Aorta (tissue), 5 donors: ENCODE measurements around the gene IL31RA. TPM values are rescaled to one million over a fixed set of nuclear protein-coding genes. Genes with fewer than 3 reads are reported as not detected.
A peak's percentile ranks its signal among the peaks of the same experiment; 100 is the strongest.

Experiments used
- ATAC-seq: fragments of 200-7000 bp; cut with Tn5 transposase; one replicate; pipeline ENCODE4 v1.9.1; 2022; ENCODE audit warnings: moderate library complexity; ENCODE audit not compliant: low FRiP score
- DNase-seq, 2 donors: peaks; one replicate each; pipeline ENCODE4 v3.0.0-alpha.2; 2020
- H3K27ac ChIP-seq, 2 donors: one replicate each; pipeline ENCODE4 v1.5.1; 2013; ENCODE audit warnings: low read length in 2 of 2, mild to moderate bottlenecking in 2 of 2, moderate library complexity in 2 of 2, control low read depth in 1 of 2, inconsistent platforms in 1 of 2, low read depth in 1 of 2
- H3K27me3 ChIP-seq, 2 donors: one replicate each; pipeline ENCODE4 v1.6.1; 2013; ENCODE audit warnings: control low read depth in 1 of 2, low read length in 1 of 2, mild to moderate bottlenecking in 1 of 2, moderate library complexity in 1 of 2; ENCODE audit not compliant: insufficient read depth in 2 of 2, control insufficient read depth in 1 of 2
- H3K36me3 ChIP-seq, 2 donors: one replicate each; pipeline ENCODE4 v1.6.1; 2013; ENCODE audit warnings: control low read depth in 1 of 2, low read length in 1 of 2, mild to moderate bottlenecking in 1 of 2; ENCODE audit not compliant: insufficient read depth in 2 of 2, control insufficient read depth in 1 of 2
- H3K4me1 ChIP-seq, 2 donors: one replicate each; pipeline ENCODE4 v1.6.1; 2013; ENCODE audit warnings: low read length in 2 of 2, control low read depth in 1 of 2, mild to moderate bottlenecking in 1 of 2, moderate library complexity in 1 of 2; ENCODE audit not compliant: insufficient read depth in 2 of 2, control insufficient read depth in 1 of 2
- H3K4me3 ChIP-seq, 2 donors: one replicate each; pipeline ENCODE4 v1.5.1; 2013; ENCODE audit warnings: low read length in 2 of 2, control low read depth in 1 of 2, mild to moderate bottlenecking in 1 of 2
- H3K9me3 ChIP-seq: one replicate; pipeline ENCODE4 v1.6.1; 2013; ENCODE audit warnings: mild to moderate bottlenecking, low read length; ENCODE audit not compliant: control insufficient read depth
- WGBS, 2 donors: extraction: QIAGEN DNeasy Blood & Tissue Kit; methylation state at CpG; one replicate each; pipeline ENCODE4 v1.1.7; 2013; 5-methylcytosine and 5-hydroxymethylcytosine counted together
- intact Hi-C, 2 donors: fragments of 100-400 bp; cut with DNase I; formaldehyde crosslinking; loops; one replicate each; pipeline versions ENCODE4 v1.14.2 to v1.15.0; 2022
- polyA plus RNA-seq, 2 donors: library from polyadenylated mRNA; stranded (reverse); fragments of 200-250 nt; gene quantifications; one replicate each; pipeline ENCODE4 v1.2.3, GENCODE V29; 2013
- total RNA-seq, 2 donors: library from RNA; stranded (reverse); fragmentation: NEBNext Ultra II Directional; extraction: Animal tissue kit (Norgen Biotek cat#: 25700); gene quantifications; one replicate each; pipeline ENCODE4 v1.2.1, GENCODE V29; 2021
- donor health status: healthy with polysubstance abuse.
- donor health status: Bipolar disorder and iron deficiency.
- donor health status: DM: no; HTN: no; CAD: no.
- donor health status: DM: no; HTN: no; CAD: no.
- donor health status: DM: yes; HTN: yes; CAD: no.

Gene IL31RA
- total and polyA plus RNA-seq, 4 donors, result 0.36 to 3.7 (median 1.8) TPM

DNA sequence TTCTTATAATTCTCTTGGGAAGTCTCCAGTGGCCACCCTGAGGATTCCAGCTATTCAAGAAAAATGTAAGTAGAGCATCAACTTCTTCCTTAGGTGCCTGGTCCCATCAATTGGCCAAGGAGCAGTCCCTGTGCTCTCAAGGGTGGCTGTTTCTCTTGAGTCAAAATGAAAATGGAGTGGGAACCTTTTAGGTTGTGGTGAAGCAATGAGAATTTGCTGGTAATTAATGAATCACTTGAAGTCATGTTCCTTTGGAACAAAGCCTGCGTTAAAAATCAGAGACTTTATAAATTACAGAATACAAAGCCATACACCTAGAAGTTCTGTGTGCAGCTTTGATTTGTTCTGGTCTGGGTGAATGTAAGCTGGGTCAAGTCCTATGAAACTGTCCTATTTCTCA lies 48.9 kb downstream of the IL31RA start:
- ATAC-seq, result no peak
- 77 to 91% methylated on average over 1 of the region's 1 CpG for WGBS, 2 donors
- H3K27me3 ChIP-seq, result no peaks in the 10 kb centered on the region

DNA sequence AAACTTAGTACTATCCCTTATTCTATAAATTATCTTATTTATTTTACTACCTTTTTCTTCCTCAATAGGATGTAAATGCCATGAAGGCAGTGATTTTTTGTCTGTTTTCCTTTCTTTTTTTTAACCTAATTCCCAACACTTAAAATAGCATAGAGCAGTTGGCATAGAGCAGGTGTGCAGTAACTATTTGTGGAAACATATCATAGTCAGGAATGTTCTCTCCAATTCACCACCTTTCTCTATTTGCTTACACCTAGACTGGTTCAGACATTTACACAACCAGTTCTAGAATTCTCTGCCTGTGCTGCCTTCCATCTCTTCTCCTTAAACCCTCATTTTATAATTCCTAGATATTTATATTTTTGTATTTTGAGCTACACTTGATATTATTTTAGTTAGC lies 49.6 kb downstream of the IL31RA start:
- Histone ChIP-seq H3K9me3 (no peaks in the 10 kb centered on the region), H3K27ac (no peak overlapping the region), H3K36me3 (no peaks in the 10 kb centered on the region), H3K27me3 (no peaks in the 10 kb centered on the region), H3K4me3 (no peak overlapping the region), H3K4me1 (no peaks in the 10 kb centered on the region)
- no peak for ATAC-seq
- no peak for DNase-seq
- intact Hi-C loops, result no loop called here

More for the DNA sequence above, 48.9 kb downstream of the IL31RA start:
- intact Hi-C loops, result no loop called here
- Histone ChIP-seq H3K9me3 (no peaks in the 10 kb centered on the region), H3K4me1 (no peaks in the 10 kb centered on the region), H3K27ac (no peak overlapping the region), H3K4me3 (no peak overlapping the region), H3K36me3 (no peaks in the 10 kb centered on the region)
- DNase-seq, result no peak

DNA sequence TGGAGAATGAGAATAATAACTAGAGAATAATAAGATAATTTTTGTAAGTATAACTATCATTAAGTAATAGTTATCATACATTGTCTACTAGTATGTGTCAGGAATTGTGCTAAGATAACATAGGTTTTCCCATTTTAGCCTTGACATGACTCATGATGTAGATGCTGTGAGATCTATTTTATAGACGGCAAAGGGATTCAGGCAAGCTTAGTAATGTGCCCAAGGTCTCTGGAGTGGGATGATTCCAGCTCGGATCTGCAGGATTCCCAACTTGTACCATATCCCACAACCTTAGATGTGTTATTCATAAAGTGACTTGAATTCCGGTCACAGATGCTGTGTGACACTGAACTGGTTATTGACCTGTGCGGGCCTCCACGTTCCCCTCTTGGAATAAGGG lies 51.5 kb downstream of the IL31RA start:
- Histone ChIP-seq H3K4me1 (no peaks in the 10 kb centered on the region), H3K27ac (no peak overlapping the region), H3K4me3 (no peak overlapping the region), H3K27me3 (no peaks in the 10 kb centered on the region), H3K9me3 (no peaks in the 10 kb centered on the region), H3K36me3 (no peaks in the 10 kb centered on the region)
- DNase-seq (no peak), ATAC-seq (no peak)
- intact Hi-C loops, result no loop called here
- 78 to 82% methylated on average over 5 of the region's 5 CpGs for WGBS, 2 donors

DNA sequence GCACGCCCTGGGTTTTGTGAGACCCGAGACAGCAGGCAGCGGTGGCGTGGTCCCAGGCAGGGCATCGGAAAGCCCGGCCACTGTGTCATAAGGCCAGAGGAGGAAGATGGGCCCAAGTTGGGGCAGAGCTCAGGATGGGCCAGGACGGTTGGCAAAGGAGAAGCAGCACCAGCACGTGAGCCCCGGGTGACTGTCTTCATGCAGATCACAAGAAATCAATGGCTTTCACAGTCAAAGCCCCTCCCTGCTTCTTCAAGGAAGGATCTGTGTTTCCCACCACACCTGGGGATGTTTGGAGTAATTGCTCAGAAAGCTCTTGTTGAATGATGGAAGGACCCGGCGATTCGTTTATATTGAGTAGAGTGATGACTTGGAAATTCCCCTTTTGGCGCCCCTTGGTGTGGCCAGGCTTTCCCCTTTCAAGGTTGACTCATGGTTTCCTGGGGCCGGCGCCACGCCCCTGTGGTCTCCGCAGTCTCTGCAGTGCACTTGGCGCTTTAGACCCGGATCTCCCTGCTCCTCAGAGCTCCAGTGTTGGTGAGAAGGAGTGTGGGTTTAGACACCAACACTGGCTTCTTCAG lies 52.1 kb downstream of the IL31RA start:
- intact Hi-C loops, result no loop called here
- Histone ChIP-seq H3K36me3 (no peaks in the 10 kb centered on the region), H3K9me3 (no peaks in the 10 kb centered on the region), H3K4me3 (no peak overlapping the region), H3K27ac (no peak overlapping the region), H3K27me3 (no peaks in the 10 kb centered on the region), H3K4me1 (no peaks in the 10 kb centered on the region)
- WGBS, 2 donors, result 89 to 94% methylated on average over 19 of the region's 19 CpGs
- ATAC-seq (no peak), DNase-seq (peak in 1 of 2 donors; percentile 56)

DNA sequence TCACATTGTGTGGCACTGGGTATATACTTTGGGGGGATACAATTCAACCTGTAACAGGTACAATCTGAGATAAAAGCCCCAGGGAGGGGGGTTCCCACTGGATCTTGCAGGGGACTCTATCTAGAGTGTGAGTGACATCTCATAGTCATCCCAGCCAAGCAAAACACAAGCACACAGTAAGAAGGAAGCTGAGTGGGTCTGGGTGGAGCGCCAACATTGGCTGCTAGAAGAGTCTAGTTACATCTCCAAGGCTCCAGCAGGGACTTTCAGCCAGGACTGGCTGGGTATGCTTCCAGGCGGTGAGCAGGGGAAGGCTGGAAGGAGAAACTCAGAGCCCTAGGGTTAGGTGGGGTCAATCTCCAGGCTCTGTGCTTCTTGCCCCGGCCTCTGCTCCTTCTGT lies 53.0 kb downstream of the IL31RA start:
- no peak overlapping the region for H3K4me3 ChIP-seq
- H3K36me3 ChIP-seq, result no peaks in the 10 kb centered on the region
- peak; percentile 12 for ATAC-seq
- no peak overlapping the region for H3K27ac ChIP-seq
- intact Hi-C loops, result no loop called here
- no peaks in the 10 kb centered on the region for H3K4me1 ChIP-seq
- peak in 1 of 2 donors; percentile 73 for DNase-seq
- H3K27me3 ChIP-seq, result no peaks in the 10 kb centered on the region
- no peaks in the 10 kb centered on the region for H3K9me3 ChIP-seq
- WGBS, 2 donors, result 20 to 21% methylated on average over 3 of the region's 3 CpGs

DNA sequence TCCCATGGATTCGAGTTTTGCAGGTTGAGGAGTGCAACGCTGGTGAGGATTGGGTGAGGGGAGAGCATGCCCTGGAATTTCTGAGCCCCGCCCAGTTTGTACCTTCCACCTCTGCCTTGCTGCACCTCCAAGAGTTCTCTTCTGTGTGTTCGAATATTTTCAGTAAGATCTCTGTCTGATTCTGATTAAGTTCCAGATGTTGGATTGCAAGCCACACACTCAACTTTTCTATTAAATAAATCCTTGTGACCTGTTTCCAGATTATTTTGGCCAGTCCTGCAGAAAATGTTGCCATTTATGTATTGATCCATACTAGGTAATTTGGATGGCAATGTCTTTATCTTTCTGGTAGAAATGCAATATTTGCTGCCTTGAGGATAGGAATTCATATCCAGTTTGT lies 54.1 kb downstream of the IL31RA start:
- H3K36me3 ChIP-seq, result no peaks in the 10 kb centered on the region
- WGBS, 2 donors, result 79 to 84% methylated on average over 4 of the region's 4 CpGs
- ATAC-seq, result no peak

DNA sequence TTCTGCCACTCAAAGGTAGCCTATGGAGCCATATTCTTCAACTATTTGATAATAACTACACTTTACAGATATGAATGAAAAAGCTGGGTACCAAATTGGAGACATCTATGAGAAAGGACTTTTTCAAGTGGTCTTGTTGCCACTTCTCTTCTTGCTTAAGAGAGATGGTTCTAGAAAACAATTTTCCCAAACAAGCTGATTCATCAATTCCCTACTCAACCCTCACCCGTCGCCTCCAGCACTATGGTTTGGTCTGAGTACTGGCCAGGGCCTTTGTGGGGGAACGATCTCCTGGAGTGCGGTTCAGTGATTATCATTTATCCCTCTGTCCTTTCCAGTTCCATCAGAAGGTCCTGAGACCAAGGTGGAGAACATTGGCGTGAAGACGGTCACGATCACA lies 56.8 kb downstream of the IL31RA start:
- DNase-seq, result no peak
- intact Hi-C loops, result no loop called here
- 96 to 98% methylated on average over 7 of the region's 7 CpGs for WGBS, 2 donors
- ATAC-seq, result no peak
- Histone ChIP-seq H3K4me1 (no peaks in the 10 kb centered on the region), H3K4me3 (no peak overlapping the region), H3K27ac (no peak overlapping the region), H3K27me3 (no peaks in the 10 kb centered on the region), H3K36me3 (no peaks in the 10 kb centered on the region), H3K9me3 (no peaks in the 10 kb centered on the region)

More for the DNA sequence above, 54.1 kb downstream of the IL31RA start:
- intact Hi-C loops, result no loop called here
- no peaks in the 10 kb centered on the region for H3K9me3 ChIP-seq
- H3K27me3 ChIP-seq, result no peaks in the 10 kb centered on the region
- H3K4me1 ChIP-seq, result no peaks in the 10 kb centered on the region
- no peak for DNase-seq
- no peak overlapping the region for H3K4me3 ChIP-seq
- no peak overlapping the region for H3K27ac ChIP-seq

DNA sequence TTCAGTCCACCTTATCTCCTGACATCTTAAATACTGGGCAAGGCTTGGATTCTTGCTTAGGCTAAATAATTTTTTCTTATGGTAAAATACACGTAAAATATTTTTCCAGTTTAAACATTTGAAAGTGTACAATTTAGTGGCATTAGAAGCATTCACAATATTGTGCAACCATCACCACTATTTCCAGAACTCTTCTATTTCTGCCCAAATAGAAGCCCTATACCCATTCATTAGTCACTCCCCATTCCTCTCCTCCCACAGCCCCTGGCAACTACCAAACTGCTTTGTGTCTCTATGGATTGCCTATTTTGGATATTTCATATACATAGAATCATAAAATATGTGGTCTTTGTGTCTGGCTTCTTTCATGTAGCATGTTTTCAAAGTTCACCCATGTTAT lies 57.6 kb downstream of the IL31RA start:
- H3K36me3 ChIP-seq, result no peaks in the 10 kb centered on the region
- WGBS, 2 donors, result 42% methylated on average over 1 of the region's 1 CpG
- ATAC-seq (no peak), DNase-seq (no peak)
- H3K9me3 ChIP-seq, result no peaks in the 10 kb centered on the region
- intact Hi-C loops, result no loop called here
- no peaks in the 10 kb centered on the region for H3K4me1 ChIP-seq
- no peaks in the 10 kb centered on the region for H3K27me3 ChIP-seq
- no peak overlapping the region for H3K4me3 ChIP-seq
- H3K27ac ChIP-seq, result no peak overlapping the region

DNA sequence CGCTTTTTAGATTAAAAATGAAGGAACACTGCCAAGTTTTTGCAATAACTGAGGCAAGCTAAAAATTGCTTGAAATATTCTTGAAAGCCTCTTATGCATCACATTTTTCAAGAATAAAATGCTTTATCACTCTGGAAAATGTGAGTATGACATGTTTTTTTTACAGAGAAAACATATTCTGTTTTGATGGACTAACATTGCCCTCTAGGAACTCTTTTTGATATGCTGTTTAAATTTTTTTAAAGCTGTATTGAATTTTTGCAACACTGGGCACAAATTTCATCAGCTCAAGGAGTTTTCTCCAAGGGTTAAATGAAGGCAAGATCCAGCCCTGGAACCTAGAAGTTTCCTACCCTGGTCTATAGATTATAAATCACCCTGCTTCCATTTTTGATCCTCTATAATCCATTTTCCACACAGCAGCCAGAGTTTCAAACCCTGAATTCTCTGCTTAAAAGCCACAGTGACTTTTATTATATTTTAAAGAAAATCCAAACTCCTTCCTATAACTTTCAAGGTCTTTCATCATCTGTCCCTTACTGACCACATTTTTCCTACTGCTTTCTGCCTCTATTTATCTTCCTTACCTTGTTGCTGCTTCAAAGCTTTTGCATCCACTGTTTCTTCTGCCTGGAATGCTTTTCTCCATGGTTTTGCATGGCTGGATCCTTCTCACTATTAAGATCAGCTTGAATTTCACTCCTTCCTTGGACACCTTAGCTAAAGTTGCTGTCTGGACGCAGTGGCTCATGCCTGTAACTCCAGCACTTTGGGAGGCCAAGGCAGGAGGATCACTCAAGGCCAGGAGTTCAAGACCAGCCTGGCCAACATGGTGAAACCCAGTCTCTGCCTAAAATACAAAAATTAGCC lies 60.9 kb downstream of the IL31RA start:
- H3K4me3 ChIP-seq, result no peak overlapping the region
- DNase-seq (no peak), ATAC-seq (no peak)
- peaks cover 0 to 5% of the 10 kb centered on the region in 2 donors for H3K4me1 ChIP-seq
- 49 to 51% methylated on average over 2 of the region's 2 CpGs for WGBS, 2 donors
- no peaks in the 10 kb centered on the region for H3K27me3 ChIP-seq
- no peaks in the 10 kb centered on the region for H3K36me3 ChIP-seq
- H3K9me3 ChIP-seq, result no peaks in the 10 kb centered on the region
- no peak overlapping the region for H3K27ac ChIP-seq
- intact Hi-C loops, result no loop called here
